Stomach (tissue), 9 donors: Measurements from ENCODE around the gene KANK4. TPM values are rescaled to one million over a fixed set of nuclear protein-coding genes. Genes with fewer than 3 reads are reported as not detected.

Experiments used
- DNase-seq, 2 donors: peaks; one replicate each; pipeline versions ENCODE4 v3.0.0 to v3.0.0-alpha.2; 2013 to 2019
- H3K27ac ChIP-seq, 5 donors: fragments of 200-600 bp in 4 of 5; sonication (generic) in 4 of 5; one replicate each; pipeline ENCODE4 v1.5.1; 2013 to 2019; ENCODE audit warnings: mild to moderate bottlenecking in 1 of 5, moderate library complexity in 1 of 5
- H3K27me3 ChIP-seq, 3 donors: fragments of 200-600 bp; sonication (generic); one replicate each; pipeline ENCODE4 v1.5.1; 2017 to 2019; ENCODE audit warnings: mixed run types in 1 of 3
- H3K36me3 ChIP-seq, 4 donors: fragments of 200-600 bp; sonication (generic); 1 replicate in 3 of 4; 2 replicates in 1 of 4; pipeline ENCODE4 v1.5.1; 2016 to 2019
- H3K4me1 ChIP-seq, 4 donors: fragments of 200-600 bp; sonication (generic); one replicate each; pipeline ENCODE4 v1.5.1; 2016 to 2019
- H3K4me3 ChIP-seq, 4 donors: fragments of 200-600 bp; sonication (generic) in 3 of 4; one replicate each; pipeline ENCODE4 v1.5.1; 2016 to 2019; ENCODE audit warnings: mild to moderate bottlenecking in 1 of 4
- H3K9me3 ChIP-seq, 4 donors: fragments of 200-600 bp; sonication (generic); one replicate each; pipeline ENCODE4 v1.5.1; 2016 to 2019
- CTCF ChIP-seq, 7 experiments: fragments of 450-650 bp in 4 of 7; fragments of 200-600 bp in 3 of 7; sonication (generic) in 3 of 7; IDR thresholded peaks; one replicate each; pipeline ENCODE4 v1.5.1; 2016 to 2019; ENCODE audit warnings: antibody characterized with exemption in 7 of 7, control low read depth in 2 of 7, mild to moderate bottlenecking in 1 of 7
- EP300 ChIP-seq: sonication (generic); formaldehyde crosslinking; IDR thresholded peaks from one replicate; pipeline ENCODE4 v1.6.1; 2017; ENCODE audit warnings: antibody characterized with exemption
- POLR2A ChIP-seq, 4 donors: fragments of 450-650 bp; IDR thresholded peaks; one replicate each; pipeline ENCODE4 v1.6.1; 2016; ENCODE audit warnings: antibody characterized with exemption in 4 of 4, control low read depth in 2 of 4, mild to moderate bottlenecking in 1 of 4, moderate library complexity in 1 of 4
- POLR2AphosphoS5 ChIP-seq, 3 donors: sonication (generic); formaldehyde crosslinking; IDR thresholded peaks; one replicate each; pipeline ENCODE4 v1.6.1; 2016; ENCODE audit warnings: antibody characterized with exemption in 3 of 3
- WGBS, 5 donors: extraction: QIAGEN DNeasy Blood & Tissue Kit in 3 of 5; methylation state at CpG; one replicate each; pipeline versions ENCODE4 v1.1.5 to v1.1.7; 2013 to 2018; 5-methylcytosine and 5-hydroxymethylcytosine counted together
- intact Hi-C: fragments of 100-400 bp; cut with DNase I; formaldehyde crosslinking; loops from one replicate; pipeline ENCODE4 v1.15.1; 2023; ENCODE audit warnings: low total_unique reads
- polyA plus RNA-seq, 3 donors: library from polyadenylated mRNA; stranded (reverse); fragments of 200-250 nt; gene quantifications; one replicate each; pipeline ENCODE4 v1.2.3, GENCODE V29; 2013
- total RNA-seq, 5 donors: library from RNA; depleted of rRNA; stranded (reverse); fragments of >200 nt; gene quantifications; one replicate each; pipeline versions ENCODE4 v1.1.0 to v1.2.3, GENCODE V29; 2014 to 2016
- donor health status: healthy with polysubstance abuse.
- donor health status: Bipolar disorder and iron deficiency.
- donor health status: healthy.

Gene KANK4
- total and polyA plus RNA-seq, 8 donors: 0.31 to 3.9 (median 2.0) TPM; not detected in 2

- no peaks in the 10 kb centered on the region for H3K27me3 ChIP-seq
- intact Hi-C loops: no loop called here
- no peaks in the 10 kb centered on the region for H3K9me3 ChIP-seq
- 81 to 94% (median 88%) methylated on average over 5 to 8 of the region's 8 CpGs for WGBS, 5 donors
- DNase-seq: no peak
- H3K27ac ChIP-seq: no peak overlapping the region
- TF ChIP-seq CTCF (IDR thresholded peaks at IDR 0.05): no peak
- TF ChIP-seq EP300: no peak
- no peak for TF ChIP-seq POLR2AphosphoS5 (IDR thresholded peaks at IDR 0.05)
- no peak for TF ChIP-seq POLR2A (IDR thresholded peaks at IDR 0.05)
- no peaks in the 10 kb centered on the region for H3K4me1 ChIP-seq
- no peaks in the 10 kb centered on the region for H3K36me3 ChIP-seq
- no peak overlapping the region for H3K4me3 ChIP-seq
Observed at GRCh38 chr1:62268315-62268714, 50.9 kb downstream of the KANK4 start.

- H3K4me3 ChIP-seq: no peak overlapping the region
- TF ChIP-seq CTCF (IDR thresholded peaks at IDR 0.05): no peak
- no peak for TF ChIP-seq POLR2A (IDR thresholded peaks at IDR 0.05)
- TF ChIP-seq EP300: no peak
- no peak for TF ChIP-seq POLR2AphosphoS5 (IDR thresholded peaks at IDR 0.05)
- no peaks in the 10 kb centered on the region for H3K9me3 ChIP-seq
- no peak overlapping the region for H3K27ac ChIP-seq
- intact Hi-C loops: no loop called here
- no peaks in the 10 kb centered on the region for H3K36me3 ChIP-seq
- H3K4me1 ChIP-seq: no peaks in the 10 kb centered on the region
- H3K27me3 ChIP-seq: no peaks in the 10 kb centered on the region
- 78 to 83% (median 81%) methylated on average over 9 of the region's 9 CpGs for WGBS, 5 donors
- DNase-seq: no peak
Observed at GRCh38 chr1:62265956-62266935, 53.0 kb downstream of the KANK4 start.

GRCh38 chr1:62263814-62264353 lies 55.4 kb downstream of the KANK4 start:
- WGBS, 5 donors: 79 to 91% (median 84%) methylated on average over 13 of the region's 13 CpGs
- no peak for TF ChIP-seq POLR2A (IDR thresholded peaks at IDR 0.05)
- TF ChIP-seq POLR2AphosphoS5 (IDR thresholded peaks at IDR 0.05): no peak
- no peak for TF ChIP-seq CTCF (IDR thresholded peaks at IDR 0.05)
- Histone ChIP-seq H3K36me3 (no peaks in the 10 kb centered on the region), H3K9me3 (no peaks in the 10 kb centered on the region), H3K4me1 (no peaks in the 10 kb centered on the region), H3K4me3 (no peak overlapping the region), H3K27ac (no peak overlapping the region), H3K27me3 (no peaks in the 10 kb centered on the region)
- no peak for DNase-seq
- intact Hi-C loops: no loop called here

GRCh38 chr1:62263006-62263813 lies 56.0 kb downstream of the KANK4 start:
- WGBS, 5 donors: 68 to 82% (median 78%) methylated on average over 19 of the region's 19 CpGs
- no peaks in the 10 kb centered on the region for H3K9me3 ChIP-seq
- no peak overlapping the region for H3K4me3 ChIP-seq
- TF ChIP-seq POLR2A (IDR thresholded peaks at IDR 0.05) (no peak), CTCF (IDR thresholded peaks at IDR 0.05) (no peak), POLR2AphosphoS5 (IDR thresholded peaks at IDR 0.05) (no peak), EP300 (no peak)
- H3K36me3 ChIP-seq: no peaks in the 10 kb centered on the region
- intact Hi-C loops: no loop called here
- H3K27ac ChIP-seq: no peak overlapping the region
- H3K4me1 ChIP-seq: no peaks in the 10 kb centered on the region
- no peaks in the 10 kb centered on the region for H3K27me3 ChIP-seq
- peak in 1 of 2 donors; percentile 60 for DNase-seq
